ENCODE measurements around the gene DPP10.

Gene DPP10

DNA sequence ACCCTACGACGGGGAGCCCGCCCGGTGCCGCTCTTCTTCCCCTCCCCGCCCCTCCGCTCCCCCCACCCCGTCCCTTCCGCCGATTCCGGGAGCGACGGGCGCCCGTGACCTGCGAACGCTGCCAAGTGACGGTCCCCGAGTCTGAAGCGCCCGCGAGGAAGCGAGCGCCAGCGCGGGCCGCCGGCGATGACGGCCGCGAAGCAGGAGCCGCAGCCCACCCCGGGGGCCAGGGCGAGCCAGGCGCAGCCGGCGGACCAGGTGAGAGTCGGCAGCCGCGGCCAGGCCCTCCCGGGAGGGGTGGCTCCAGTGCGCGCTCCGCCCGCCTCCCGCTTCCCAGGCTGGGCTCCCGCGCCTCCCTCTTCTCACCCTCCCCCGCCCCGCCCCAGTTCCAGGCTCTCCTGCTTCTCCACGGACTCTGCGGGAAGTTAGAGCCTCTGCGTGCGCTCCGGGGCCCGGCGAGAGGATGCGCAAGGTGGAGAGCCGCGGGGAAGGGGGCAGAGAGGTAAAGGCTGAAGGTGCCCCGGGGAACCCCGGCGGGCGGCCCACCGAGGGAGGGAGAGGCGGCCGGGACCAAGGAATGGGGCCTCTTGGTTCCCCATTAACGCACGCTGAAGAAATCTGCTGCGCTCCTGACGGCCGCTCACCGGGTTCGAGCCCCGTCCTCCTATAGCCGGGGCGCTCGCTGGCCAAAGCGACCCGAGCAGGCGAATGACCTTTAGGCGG lies 719.5 kb downstream of the DPP10 start:
- H3K4me3 ChIP-seq (ENCODE audit: low read depth, low read length): no peak overlapping the region
- DNase-seq (ENCODE audit: low read depth): no peak
- TF ChIP-seq, protein P1, sequence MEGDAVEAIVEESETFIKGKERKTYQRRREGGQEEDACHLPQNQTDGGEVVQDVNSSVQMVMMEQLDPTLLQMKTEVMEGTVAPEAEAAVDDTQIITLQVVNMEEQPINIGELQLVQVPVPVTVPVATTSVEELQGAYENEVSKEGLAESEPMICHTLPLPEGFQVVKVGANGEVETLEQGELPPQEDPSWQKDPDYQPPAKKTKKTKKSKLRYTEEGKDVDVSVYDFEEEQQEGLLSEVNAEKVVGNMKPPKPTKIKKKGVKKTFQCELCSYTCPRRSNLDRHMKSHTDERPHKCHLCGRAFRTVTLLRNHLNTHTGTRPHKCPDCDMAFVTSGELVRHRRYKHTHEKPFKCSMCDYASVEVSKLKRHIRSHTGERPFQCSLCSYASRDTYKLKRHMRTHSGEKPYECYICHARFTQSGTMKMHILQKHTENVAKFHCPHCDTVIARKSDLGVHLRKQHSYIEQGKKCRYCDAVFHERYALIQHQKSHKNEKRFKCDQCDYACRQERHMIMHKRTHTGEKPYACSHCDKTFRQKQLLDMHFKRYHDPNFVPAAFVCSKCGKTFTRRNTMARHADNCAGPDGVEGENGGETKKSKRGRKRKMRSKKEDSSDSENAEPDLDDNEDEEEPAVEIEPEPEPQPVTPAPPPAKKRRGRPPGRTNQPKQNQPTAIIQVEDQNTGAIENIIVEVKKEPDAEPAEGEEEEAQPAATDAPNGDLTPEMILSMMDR (IDR thresholded peaks at IDR 0.05; ENCODE audit: control insufficient read depth, extremely low read depth, insufficient read depth): no peak

DNA sequence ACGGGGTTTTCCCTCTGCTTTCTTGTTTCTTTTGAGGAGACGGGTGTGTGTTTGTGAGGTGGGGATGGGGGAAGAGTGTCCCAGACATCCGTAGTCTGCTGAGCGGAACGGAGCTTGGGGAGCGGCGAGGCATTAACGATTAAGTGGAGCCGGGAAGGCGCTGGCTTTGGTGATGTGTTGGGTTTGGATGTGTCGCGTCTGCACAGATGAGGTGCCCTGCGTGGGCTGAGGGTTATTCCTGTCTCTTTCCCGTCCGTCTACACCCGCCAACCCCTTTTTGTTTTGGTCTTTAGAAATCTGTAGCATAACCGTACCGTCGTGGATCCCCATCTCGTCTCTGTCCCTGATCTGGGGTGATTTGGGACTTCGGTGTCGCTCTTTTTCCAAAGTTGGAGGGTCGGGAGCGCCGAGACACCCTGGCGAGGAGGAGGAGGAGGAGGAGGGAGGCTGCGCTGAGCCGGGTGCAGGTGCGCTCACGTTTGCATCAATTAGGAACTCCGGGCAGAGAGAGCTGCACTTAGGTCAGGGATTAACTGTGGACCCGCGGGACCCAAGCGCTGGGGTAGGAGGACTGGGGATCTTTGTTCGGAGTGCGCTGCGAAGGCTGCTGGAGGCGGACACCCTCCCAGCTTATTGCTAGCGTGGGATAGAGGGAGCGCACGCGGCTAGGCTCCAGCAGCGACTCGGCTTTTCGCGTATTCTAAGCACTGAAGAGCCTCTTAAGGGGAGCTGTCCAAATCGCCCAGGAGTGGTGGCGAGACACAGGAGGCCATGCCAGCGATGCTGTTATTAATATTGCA lies 720.3 kb downstream of the DPP10 start:
- TF ChIP-seq, protein P1 (IDR thresholded peaks at IDR 0.05; ENCODE audit: control insufficient read depth, extremely low read depth, insufficient read depth): no peak
- no peak overlapping the region for H3K4me3 ChIP-seq (ENCODE audit: low read depth, low read length)
- no peak for DNase-seq (ENCODE audit: low read depth)

DNA sequence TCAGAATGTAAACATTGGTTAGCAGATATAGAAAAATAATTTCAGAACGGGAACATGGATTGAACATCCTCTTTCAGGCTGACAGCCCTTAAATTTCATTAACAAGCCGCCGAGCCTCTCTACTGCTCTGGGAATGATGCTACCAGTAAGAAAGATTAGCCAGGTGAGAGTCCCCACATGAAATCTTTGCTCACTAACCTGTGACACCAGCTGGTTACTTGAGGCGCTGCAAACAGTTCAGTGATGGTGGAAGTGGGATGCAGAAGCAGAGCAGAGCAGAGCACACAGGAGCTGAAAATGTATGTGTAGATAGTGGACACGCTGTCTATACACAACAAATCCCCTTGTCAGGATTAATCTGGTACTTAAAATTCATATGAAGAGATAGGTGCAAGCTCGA lies 721.1 kb downstream of the DPP10 start:
- TF ChIP-seq, protein P1 (IDR thresholded peaks at IDR 0.05; ENCODE audit: control insufficient read depth, extremely low read depth, insufficient read depth): peak; percentile 9; the same call in 1 of the 2 replicates
- no peak overlapping the region for H3K4me3 ChIP-seq (ENCODE audit: low read depth, low read length)
- DNase-seq (ENCODE audit: low read depth): no peak

DNA sequence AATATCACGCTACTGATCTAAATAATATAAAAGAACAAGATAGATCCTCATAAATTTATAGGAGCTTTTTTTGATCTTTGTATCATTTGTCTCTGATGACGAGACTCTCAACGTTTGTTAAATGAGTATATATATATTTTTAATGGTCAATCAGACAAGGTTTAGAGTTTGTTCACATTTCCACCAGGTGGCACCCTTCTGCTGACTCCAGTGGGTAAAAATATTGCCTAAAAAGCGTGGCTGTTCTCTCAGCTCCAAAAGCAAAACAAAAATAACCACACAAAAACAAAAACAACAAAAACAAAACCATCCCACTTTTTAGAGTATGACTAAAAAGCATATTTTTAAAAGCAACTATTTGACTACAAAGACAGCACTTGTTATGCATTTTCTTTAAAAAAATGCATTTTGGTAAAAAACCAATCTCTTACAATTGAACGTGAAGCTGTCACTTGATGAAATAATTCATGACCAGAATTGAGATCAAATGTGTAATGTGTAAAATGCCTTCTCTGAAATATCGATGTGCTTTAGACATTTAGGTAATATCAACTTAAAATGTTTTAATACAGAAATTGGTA lies 723.2 kb downstream of the DPP10 start:
- no peak overlapping the region for H3K4me3 ChIP-seq (ENCODE audit: low read depth, low read length)
- peak; percentile 19 for DNase-seq (ENCODE audit: low read depth)
- TF ChIP-seq, protein P1 (IDR thresholded peaks at IDR 0.05; ENCODE audit: control insufficient read depth, extremely low read depth, insufficient read depth): peak; percentile 56

DNA sequence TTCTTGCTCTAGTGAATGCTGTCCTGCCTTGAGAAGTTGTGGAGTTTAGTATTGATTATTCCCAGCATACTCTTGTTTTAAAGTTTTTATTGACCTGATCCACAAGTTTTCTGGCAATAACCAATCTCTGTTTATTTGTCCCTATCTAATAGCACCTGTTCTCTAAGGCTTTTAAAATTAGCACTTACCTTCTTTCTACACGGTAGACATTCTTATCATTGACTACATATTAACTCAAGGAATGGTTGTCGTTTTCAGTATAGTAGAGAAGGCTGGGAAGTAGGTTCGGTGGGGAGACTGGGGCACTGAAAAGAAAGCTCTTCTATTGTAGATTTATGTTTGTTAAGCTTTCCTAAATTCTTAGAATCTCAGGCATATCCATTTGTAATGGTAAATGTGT lies 726.0 kb downstream of the DPP10 start:
- TF ChIP-seq, protein P1 (IDR thresholded peaks at IDR 0.05; ENCODE audit: control insufficient read depth, extremely low read depth, insufficient read depth): no peak
- H3K4me3 ChIP-seq (ENCODE audit: low read depth, low read length): no peak overlapping the region
- DNase-seq (ENCODE audit: low read depth): no peak

DNA sequence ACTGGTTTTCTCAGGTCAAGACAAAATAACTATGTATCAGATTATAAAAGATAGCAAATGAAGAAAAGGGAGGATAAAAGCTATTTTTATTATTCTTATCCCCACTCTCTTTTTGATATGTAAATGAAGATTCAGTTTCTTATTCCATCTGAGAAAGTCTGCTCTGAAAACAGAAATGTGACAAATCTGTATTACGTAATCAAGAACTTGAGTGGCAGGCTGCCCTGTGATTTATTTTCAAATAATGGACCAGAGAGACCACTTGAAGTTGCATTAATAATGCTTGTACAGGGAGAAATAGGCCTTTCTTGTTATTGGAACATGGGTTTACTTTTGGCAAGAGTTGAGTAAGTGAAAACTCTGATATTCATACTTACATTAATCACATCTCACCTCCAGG lies 727.4 kb downstream of the DPP10 start:
- TF ChIP-seq, protein P1 (IDR thresholded peaks at IDR 0.05; ENCODE audit: control insufficient read depth, extremely low read depth, insufficient read depth): no peak
- H3K4me3 ChIP-seq (ENCODE audit: low read depth, low read length): no peak overlapping the region
- no peak for DNase-seq (ENCODE audit: low read depth)
